ENCODE results near the gene PPP1R8.
A peak's percentile ranks its signal among the peaks of the same experiment; 100 is the strongest.
"Not testable (repeated sequence)": the region's sequence is repeated elsewhere in the genome, so short reads cannot be mapped to it uniquely, and the experiment has no call there.

The PPP1R8 gene

GRCh38 chr1:27831568-27832410 lies 1.2 kb downstream of the PPP1R8 start:
- no peak for FAIRE-seq
- no peak for DNase-seq (ENCODE audit: insufficient read length, low spot score)

DNA sequence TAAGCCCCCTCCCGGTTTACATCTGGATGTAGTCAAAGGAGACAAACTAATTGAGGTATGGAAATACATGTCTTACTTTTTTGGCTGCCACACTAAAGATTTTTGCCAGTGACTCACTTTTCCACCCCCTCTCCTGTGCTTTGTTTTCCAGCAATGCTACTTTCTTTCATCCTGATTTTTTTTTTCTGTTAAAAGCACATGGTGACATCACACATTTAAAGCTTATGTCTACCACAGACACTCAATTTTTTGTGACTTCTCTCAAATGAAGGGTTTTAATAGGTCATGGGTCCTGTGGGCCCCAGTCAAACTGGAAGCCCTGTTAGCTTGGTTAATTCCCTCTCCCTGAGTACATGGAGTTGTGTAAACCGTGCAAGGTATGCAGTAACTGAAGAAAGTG lies 2.2 kb downstream of the PPP1R8 start:
- FAIRE-seq = no peak
- DNase-seq (ENCODE audit: insufficient read length, low spot score) = no peak

DNA sequence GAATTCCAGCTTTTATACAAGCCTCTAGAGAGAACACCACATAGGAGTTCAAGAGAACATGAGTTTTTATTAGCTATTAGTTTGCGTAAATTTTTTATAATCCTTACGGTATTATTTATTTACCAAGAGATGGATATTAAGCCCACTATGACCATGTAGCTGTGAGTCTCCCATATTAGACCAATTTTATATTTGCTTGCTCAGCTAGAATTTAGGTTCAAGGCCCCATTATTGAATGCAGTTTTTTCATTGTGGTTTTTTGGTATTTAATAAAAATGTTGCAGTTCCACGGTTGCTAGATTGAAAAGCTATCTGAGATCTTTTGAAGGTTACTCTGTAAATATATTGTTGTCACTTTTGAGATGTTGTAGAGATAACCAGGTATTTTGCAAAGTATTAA lies 2.9 kb downstream of the PPP1R8 start:
- FAIRE-seq (no peak), DNase-seq (ENCODE audit: insufficient read length, low spot score) (no peak)

DNA sequence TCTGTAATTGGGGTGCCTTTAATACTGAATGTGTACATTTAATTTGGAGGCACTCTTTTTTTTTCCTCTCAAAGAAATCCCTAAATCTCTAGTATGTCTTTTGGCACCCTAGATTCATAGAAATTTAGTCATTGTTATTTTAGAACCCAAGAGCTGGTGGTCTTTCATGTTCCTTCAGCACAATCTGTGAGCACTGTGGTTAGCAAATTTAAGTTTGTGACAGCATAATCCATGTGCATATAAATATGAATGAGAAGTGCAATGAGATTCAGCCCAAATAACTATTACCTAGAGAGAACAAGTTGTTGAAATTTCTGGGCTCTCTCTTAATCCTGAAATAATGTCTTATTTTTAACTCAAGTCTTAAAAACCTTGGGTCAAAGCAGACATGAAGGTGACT lies 4.5 kb downstream of the PPP1R8 start:
- FAIRE-seq = no peak
- DNase-seq (ENCODE audit: insufficient read length, low spot score) = no peak

DNA sequence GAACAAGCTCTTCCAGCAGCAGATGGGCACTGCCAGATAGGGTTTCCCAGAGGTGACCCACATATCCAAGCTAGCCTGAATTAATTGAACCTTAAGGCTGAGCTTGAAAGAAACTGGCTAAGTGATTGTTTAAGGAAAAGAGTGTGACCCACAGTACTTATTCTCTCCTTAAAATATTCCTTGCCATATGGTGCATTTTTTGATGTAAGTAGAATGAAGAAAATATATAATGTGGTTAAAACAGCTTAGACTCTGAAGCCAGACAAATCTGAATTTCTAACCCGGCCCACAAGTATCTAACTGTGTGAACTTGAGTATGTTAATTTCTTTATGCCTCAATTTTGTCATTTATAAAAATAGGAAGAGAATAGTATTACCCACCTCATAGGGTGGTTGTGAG lies 4.9 kb downstream of the PPP1R8 start:
- no peak for DNase-seq (ENCODE audit: insufficient read length, low spot score)
- FAIRE-seq = no peak

GRCh38 chr1:27849951-27850350 lies 19.4 kb downstream of the PPP1R8 start:
- FAIRE-seq (no peak), DNase-seq (ENCODE audit: insufficient read length, low spot score) (no peak)

GRCh38 chr1:27855085-27855484 lies 24.5 kb downstream of the PPP1R8 start:
- no peak for FAIRE-seq
- no peak for DNase-seq (ENCODE audit: insufficient read length, low spot score)

GRCh38 chr1:27856561-27857343 lies 26.2 kb downstream of the PPP1R8 start:
- no peak for DNase-seq (ENCODE audit: insufficient read length, low spot score)
- FAIRE-seq = no peak

DNA sequence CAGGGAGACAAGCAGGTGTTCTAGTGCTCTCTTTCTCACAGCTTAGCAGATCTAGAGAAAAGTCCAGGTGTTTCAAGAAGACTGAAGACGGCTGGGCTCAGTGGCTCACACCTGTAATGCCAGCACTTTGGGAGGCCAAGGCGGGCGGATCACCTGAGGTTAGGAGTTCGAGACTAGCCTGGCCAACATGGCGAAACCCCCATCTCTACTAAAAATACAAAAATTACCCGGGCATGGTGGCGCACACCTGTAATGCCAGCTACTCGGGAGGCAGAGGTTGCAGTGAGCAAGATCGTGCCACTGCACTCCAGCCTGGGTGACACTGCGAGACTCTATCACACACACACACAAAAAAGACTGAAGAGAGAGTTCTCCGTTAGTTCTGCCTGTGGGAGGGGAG lies 27.0 kb downstream of the PPP1R8 start:
- not testable (repeated sequence) for FAIRE-seq

GRCh38 chr1:27858072-27858948 lies 27.7 kb downstream of the PPP1R8 start:
- FAIRE-seq (no peak), DNase-seq (ENCODE audit: insufficient read length, low spot score) (peak; percentile 75)

More for the DNA sequence above, 27.0 kb downstream of the PPP1R8 start:
- not testable (repeated sequence) for DNase-seq (ENCODE audit: insufficient read length, low spot score)

DNA sequence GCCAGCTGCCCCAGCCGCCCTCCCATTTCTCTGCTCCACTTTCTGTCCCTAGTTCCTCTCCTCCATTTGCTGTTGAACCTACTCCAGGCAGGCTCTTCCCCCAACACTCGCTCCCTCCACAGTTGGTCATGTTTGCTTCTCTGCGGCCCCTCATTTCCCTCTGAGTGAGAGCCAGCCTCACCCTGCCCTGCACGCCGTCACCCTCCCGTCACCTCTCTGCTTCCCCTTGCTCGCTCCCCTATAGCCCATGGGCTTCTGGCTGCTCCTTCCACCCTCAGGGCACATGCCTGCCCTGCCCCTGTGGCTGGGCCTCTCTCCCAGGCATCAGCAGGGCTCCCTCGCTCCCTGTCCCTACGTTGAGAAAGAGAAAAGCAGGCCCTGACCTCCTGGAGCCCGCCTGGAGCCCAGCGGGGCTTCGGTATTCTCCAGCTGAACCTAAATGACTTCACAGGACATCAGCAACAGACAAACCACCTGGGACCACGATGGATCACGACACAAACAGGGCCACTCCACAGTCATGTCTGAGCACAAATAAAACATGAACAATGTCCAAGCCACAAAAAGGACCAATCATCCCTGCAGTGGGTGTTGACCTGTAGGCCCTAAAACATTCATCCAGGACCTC lies 28.5 kb downstream of the PPP1R8 start:
- DNase-seq (ENCODE audit: insufficient read length, low spot score) (no peak), FAIRE-seq (no peak)

GRCh38 chr1:27861436-27861835 lies 30.9 kb downstream of the PPP1R8 start:
- DNase-seq (ENCODE audit: insufficient read length, low spot score) = no peak

GRCh38 chr1:27862004-27862403 lies 31.4 kb downstream of the PPP1R8 start:
- DNase-seq (ENCODE audit: insufficient read length, low spot score) = no peak
- FAIRE-seq = no peak

More at GRCh38 chr1:27861436-27861835, 30.9 kb downstream of the PPP1R8 start:
- FAIRE-seq = no peak

DNA sequence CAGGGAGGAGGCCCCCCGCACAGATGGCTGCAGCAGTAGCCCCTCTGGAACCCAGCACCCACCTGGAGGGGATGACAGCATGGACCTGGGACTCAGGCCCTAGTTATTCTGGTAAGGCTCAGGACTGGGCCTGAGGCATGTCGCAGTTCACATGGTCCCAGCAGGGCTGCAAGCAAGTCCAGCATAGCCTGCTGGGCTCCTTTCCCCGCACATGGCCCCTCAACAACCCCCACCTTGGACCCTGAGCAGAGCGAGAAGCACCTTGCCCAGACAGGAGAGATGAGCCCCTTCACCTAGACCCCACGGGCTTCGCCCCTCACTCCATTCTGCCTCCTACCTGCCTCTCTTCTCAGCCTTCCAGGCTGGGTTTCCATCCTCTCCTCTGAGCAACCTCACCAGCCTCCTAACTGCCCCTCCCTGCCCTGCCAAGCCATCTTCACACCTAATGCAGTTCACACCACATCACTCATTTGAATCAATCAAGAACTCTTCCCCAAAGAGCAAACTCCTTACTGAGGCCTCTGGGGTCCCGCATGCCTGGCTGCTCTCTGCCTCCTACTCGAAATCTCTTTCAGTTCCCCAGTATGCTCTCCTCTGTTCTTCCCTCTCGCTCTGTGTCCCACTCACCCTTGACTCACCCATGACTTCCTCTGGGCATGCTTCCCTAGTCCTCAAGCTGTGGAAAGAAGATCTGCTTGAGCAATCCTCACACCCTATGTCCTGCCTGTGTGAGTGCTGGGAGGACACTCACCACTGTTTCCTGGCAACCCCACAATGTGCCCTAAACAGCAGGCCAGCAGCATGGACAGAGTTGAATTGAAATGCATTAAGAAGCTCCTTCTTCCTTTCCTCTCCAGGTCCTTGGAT lies 32.3 kb downstream of the PPP1R8 start:
- FAIRE-seq = no peak
- DNase-seq (ENCODE audit: insufficient read length, low spot score) = peak; percentile 72

GRCh38 chr1:27863538-27863915 lies 32.9 kb downstream of the PPP1R8 start:
- DNase-seq (ENCODE audit: insufficient read length, low spot score) = no peak
- no peak for FAIRE-seq

DNA sequence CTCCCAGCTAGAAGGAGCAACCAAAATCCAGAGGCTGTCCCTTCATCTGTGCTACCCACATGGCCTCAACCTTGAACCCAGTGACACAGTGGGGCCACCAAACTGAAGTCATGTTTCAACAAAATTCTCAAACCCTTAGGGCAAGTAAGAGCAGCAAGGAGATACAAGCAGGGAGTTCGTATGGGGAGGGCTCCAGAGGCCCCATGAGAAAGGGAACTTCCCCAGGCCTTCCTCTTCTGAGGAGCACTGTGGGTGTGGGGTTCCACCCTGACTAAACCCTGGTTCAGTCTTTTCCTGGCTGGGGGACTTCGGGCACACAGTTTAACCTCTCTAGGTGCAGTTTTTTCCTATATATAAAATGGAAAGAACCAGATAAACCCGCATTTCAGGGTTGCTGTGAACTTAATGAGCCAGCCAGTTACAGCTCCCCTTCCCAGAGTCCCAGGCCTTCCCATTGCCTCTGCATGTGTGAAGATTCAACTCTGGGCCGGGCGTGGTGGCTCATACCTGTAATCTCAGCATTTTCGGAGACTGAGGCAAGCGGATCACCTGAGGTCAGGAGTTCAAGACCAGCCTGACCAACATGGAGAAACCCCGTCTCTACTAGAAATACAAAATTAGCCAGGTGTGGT lies 33.8 kb downstream of the PPP1R8 start:
- no peak for DNase-seq (ENCODE audit: insufficient read length, low spot score)
- no peak for FAIRE-seq

DNA sequence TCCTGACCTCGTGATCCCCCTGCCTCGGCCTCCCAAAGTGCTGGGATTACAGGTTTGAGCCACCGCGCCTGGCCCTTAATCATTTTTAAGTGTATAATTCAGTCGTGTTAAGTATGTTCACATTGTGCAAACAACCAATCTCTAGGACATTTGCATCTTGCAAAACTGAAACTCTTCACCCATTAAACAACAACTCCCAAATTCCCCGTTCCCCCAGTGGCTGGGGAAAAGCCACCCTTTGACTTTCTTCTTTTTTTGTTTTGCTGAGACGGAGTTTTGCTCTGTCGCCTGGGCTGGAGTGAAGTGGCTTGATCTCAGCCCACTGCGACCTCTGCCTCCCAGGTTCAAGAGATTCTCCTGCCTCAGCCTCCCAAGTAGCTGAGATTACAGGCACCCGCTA lies 35.2 kb downstream of the PPP1R8 start:
- FAIRE-seq (no peak), DNase-seq (ENCODE audit: insufficient read length, low spot score) (no peak)

DNA sequence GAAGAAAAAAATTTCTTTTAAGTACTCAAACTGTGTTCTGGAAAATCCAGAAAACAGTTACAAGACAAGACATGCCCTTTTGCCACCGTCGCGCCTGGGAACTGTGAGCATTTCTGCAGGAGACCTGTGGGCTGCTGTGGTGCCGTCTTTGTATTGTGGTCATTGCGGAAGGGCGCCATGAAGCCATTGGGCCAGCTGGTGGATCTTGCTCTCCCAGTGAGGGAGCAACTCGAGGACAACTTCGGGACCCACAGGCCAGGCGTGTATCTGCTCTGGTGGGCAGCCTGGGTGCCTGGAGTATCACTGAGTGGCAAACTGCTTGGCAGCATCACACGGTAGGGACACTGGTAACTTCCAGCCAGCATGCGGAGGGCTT lies 38.0 kb downstream of the PPP1R8 start:
- no peak for DNase-seq (ENCODE audit: insufficient read length, low spot score)
- FAIRE-seq = no peak

Data from HTR-8/SVneo (cell line).